Stimulated activated naive B cell treated with anti-CD40 and anti-IgM and Interleukin-4, amounts not matched to agents 10 μg/mL and 1 μg/mL and 100 μg/mL, for 72 hours (primary cell): ENCODE results near the gene DMBX1.

Experiments
- ATAC-seq, 2 donors: fragments of 150-1000 bp; cut with Tn5 transposase; replicated peaks; 2 replicates each; pipeline ENCODE4 v1.10.0; 2021; ENCODE audit warnings: moderate library complexity in 1 of 2
- DNase-seq: peaks from one replicate; pipeline ENCODE4 v3.0.0; 2021
- H3K27ac Mint-ChIP-seq: one replicate; pipeline ENCODE4 v1.8.0; 2022; ENCODE audit warnings: mild to moderate bottlenecking, mixed read lengths
- H3K27me3 Mint-ChIP-seq, 2 donors: one replicate each; pipeline ENCODE4 v1.8.0; 2022; ENCODE audit warnings: mixed read lengths in 2 of 2
- H3K36me3 Mint-ChIP-seq, 2 donors: one replicate each; pipeline ENCODE4 v1.8.0; 2022; ENCODE audit warnings: mixed read lengths in 2 of 2, mild to moderate bottlenecking in 1 of 2
- H3K4me1 Mint-ChIP-seq, 2 donors: one replicate each; pipeline ENCODE4 v1.8.0; 2022; ENCODE audit warnings: mixed read lengths in 2 of 2, mild to moderate bottlenecking in 1 of 2
- H3K4me3 Mint-ChIP-seq, 2 donors: one replicate each; pipeline ENCODE4 v1.8.0; 2022; ENCODE audit warnings: mild to moderate bottlenecking in 2 of 2, mixed read lengths in 2 of 2, moderate library complexity in 1 of 2
- H3K9me3 Mint-ChIP-seq, 2 donors: one replicate each; pipeline ENCODE4 v1.8.0; 2022; ENCODE audit warnings: mixed read lengths in 2 of 2, mild to moderate bottlenecking in 1 of 2

The DMBX1 gene

GRCh38 chr1:46484783-46485490 lies 4.7 kb upstream of the DMBX1 start:
- peaks cover 0 to 3% of the 10 kb centered on the region in 2 donors for H3K36me3 Mint-ChIP-seq
- ATAC-seq (no peak), DNase-seq (no peak)
- peaks cover 75 to 78% of the 10 kb centered on the region in 2 donors for H3K27me3 Mint-ChIP-seq
- H3K9me3 Mint-ChIP-seq: no peaks in the 10 kb centered on the region
- no peak overlapping the region for H3K4me3 Mint-ChIP-seq
- peaks cover 16 to 25% of the 10 kb centered on the region in 2 donors for H3K4me1 Mint-ChIP-seq
- no peak overlapping the region for H3K27ac Mint-ChIP-seq

GRCh38 chr1:46485564-46486431 lies 3.8 kb upstream of the DMBX1 start:
- Mint-ChIP-seq H3K27ac (no peak overlapping the region), H3K4me3 (no peak overlapping the region), H3K27me3 (peaks cover 77 to 81% of the 10 kb centered on the region in 2 donors), H3K36me3 (peaks cover 0 to 5% of the 10 kb centered on the region in 2 donors), H3K9me3 (no peaks in the 10 kb centered on the region), H3K4me1 (peaks cover 18 to 32% of the 10 kb centered on the region in 2 donors)
- DNase-seq (no peak), ATAC-seq (no peak)

GRCh38 chr1:46486432-46487015 lies 3.1 kb upstream of the DMBX1 start:
- H3K4me3 Mint-ChIP-seq: no peak overlapping the region
- ATAC-seq (no peak), DNase-seq (no peak)
- peaks cover 18 to 32% of the 10 kb centered on the region in 2 donors for H3K4me1 Mint-ChIP-seq
- H3K27ac Mint-ChIP-seq: no peak overlapping the region
- no peaks in the 10 kb centered on the region for H3K9me3 Mint-ChIP-seq
- H3K27me3 Mint-ChIP-seq: peaks cover 80 to 82% of the 10 kb centered on the region in 2 donors
- peaks cover 0 to 5% of the 10 kb centered on the region in 2 donors for H3K36me3 Mint-ChIP-seq

- Mint-ChIP-seq H3K27me3 (peaks cover 86 to 92% of the 10 kb centered on the region in 2 donors), H3K4me1 (peaks cover 22 to 32% of the 10 kb centered on the region in 2 donors), H3K9me3 (no peaks in the 10 kb centered on the region), H3K36me3 (peaks cover 0 to 5% of the 10 kb centered on the region in 2 donors), H3K27ac (no peak overlapping the region), H3K4me3 (no peak overlapping the region)
- no peak for DNase-seq
- ATAC-seq: no peak
Measured at GRCh38 chr1:46487818-46488218, 1.8 kb upstream of the DMBX1 start.

- peaks cover 0 to 5% of the 10 kb centered on the region in 2 donors for H3K36me3 Mint-ChIP-seq
- H3K9me3 Mint-ChIP-seq: no peaks in the 10 kb centered on the region
- ATAC-seq: peak in 1 of 2 donors; percentile 3
- peak overlapping the region; percentile 79 to 80 for H3K4me3 Mint-ChIP-seq
- peaks cover 22 to 32% of the 10 kb centered on the region in 2 donors for H3K4me1 Mint-ChIP-seq
- H3K27me3 Mint-ChIP-seq: peaks cover 88 to 94% of the 10 kb centered on the region in 2 donors
- no peak for DNase-seq
- H3K27ac Mint-ChIP-seq: peak overlapping the region; percentile 90
Measured at GRCh38 chr1:46488343-46489168, 1.1 kb upstream of the DMBX1 start.

- peak overlapping the region; percentile 90 for H3K27ac Mint-ChIP-seq
- ATAC-seq (peak; percentile 43 to 59), DNase-seq (no peak)
- H3K4me3 Mint-ChIP-seq: peak overlapping the region; percentile 79 to 80
- H3K9me3 Mint-ChIP-seq: no peaks in the 10 kb centered on the region
- H3K4me1 Mint-ChIP-seq: peaks cover 22 to 32% of the 10 kb centered on the region in 2 donors
- H3K36me3 Mint-ChIP-seq: peaks cover 0 to 5% of the 10 kb centered on the region in 2 donors
- peaks cover 89 to 94% of the 10 kb centered on the region in 2 donors for H3K27me3 Mint-ChIP-seq
Measured at GRCh38 chr1:46489169-46489637, 433 bp upstream of the DMBX1 start.

GRCh38 chr1:46490406-46490655 lies 695 bp downstream of the DMBX1 start:
- no peak for ATAC-seq
- Mint-ChIP-seq H3K27me3 (peaks cover 89 to 95% of the 10 kb centered on the region in 2 donors), H3K4me3 (peak overlapping the region in 1 of 2 donors; percentile 26), H3K36me3 (peaks cover 0 to 5% of the 10 kb centered on the region in 2 donors), H3K9me3 (no peaks in the 10 kb centered on the region), H3K4me1 (peaks cover 20 to 32% of the 10 kb centered on the region in 2 donors), H3K27ac (peak overlapping the region; percentile 59)
- DNase-seq: no peak

GRCh38 chr1:46490656-46491442 lies 1.2 kb downstream of the DMBX1 start:
- H3K27ac Mint-ChIP-seq: peak overlapping the region; percentile 59
- ATAC-seq: no peak
- H3K4me3 Mint-ChIP-seq: peak overlapping the region in 1 of 2 donors; percentile 26
- H3K36me3 Mint-ChIP-seq: peaks cover 0 to 5% of the 10 kb centered on the region in 2 donors
- no peaks in the 10 kb centered on the region for H3K9me3 Mint-ChIP-seq
- DNase-seq: no peak
- H3K27me3 Mint-ChIP-seq: peaks cover 92 to 97% of the 10 kb centered on the region in 2 donors
- peaks cover 20 to 31% of the 10 kb centered on the region in 2 donors for H3K4me1 Mint-ChIP-seq

- Mint-ChIP-seq H3K9me3 (no peaks in the 10 kb centered on the region), H3K27me3 (peaks cover 87 to 97% of the 10 kb centered on the region in 2 donors), H3K4me3 (no peak overlapping the region), H3K36me3 (peaks cover 0 to 5% of the 10 kb centered on the region in 2 donors), H3K27ac (peak overlapping the region; percentile 67), H3K4me1 (peaks cover 20 to 27% of the 10 kb centered on the region in 2 donors)
- no peak for ATAC-seq
- no peak for DNase-seq
Measured at GRCh38 chr1:46491443-46492268, 2.0 kb downstream of the DMBX1 start.

GRCh38 chr1:46492269-46492853 lies 2.7 kb downstream of the DMBX1 start:
- Mint-ChIP-seq H3K4me3 (no peak overlapping the region), H3K27me3 (peaks cover 88 to 97% of the 10 kb centered on the region in 2 donors), H3K9me3 (no peaks in the 10 kb centered on the region), H3K27ac (no peak overlapping the region), H3K36me3 (peaks cover 0 to 5% of the 10 kb centered on the region in 2 donors), H3K4me1 (peaks cover 20 to 27% of the 10 kb centered on the region in 2 donors)
- no peak for ATAC-seq
- no peak for DNase-seq

- Mint-ChIP-seq H3K4me3 (no peak overlapping the region), H3K27ac (no peak overlapping the region), H3K27me3 (peaks cover 83 to 94% of the 10 kb centered on the region in 2 donors), H3K36me3 (peaks cover 0 to 5% of the 10 kb centered on the region in 2 donors), H3K9me3 (no peaks in the 10 kb centered on the region), H3K4me1 (peaks cover 20 to 27% of the 10 kb centered on the region in 2 donors)
- DNase-seq (no peak), ATAC-seq (no peak)
Measured at GRCh38 chr1:46492871-46493270, 3.2 kb downstream of the DMBX1 start.
